ENCODE results near the gene ZBTB16.

ZBTB16 gene

DNA sequence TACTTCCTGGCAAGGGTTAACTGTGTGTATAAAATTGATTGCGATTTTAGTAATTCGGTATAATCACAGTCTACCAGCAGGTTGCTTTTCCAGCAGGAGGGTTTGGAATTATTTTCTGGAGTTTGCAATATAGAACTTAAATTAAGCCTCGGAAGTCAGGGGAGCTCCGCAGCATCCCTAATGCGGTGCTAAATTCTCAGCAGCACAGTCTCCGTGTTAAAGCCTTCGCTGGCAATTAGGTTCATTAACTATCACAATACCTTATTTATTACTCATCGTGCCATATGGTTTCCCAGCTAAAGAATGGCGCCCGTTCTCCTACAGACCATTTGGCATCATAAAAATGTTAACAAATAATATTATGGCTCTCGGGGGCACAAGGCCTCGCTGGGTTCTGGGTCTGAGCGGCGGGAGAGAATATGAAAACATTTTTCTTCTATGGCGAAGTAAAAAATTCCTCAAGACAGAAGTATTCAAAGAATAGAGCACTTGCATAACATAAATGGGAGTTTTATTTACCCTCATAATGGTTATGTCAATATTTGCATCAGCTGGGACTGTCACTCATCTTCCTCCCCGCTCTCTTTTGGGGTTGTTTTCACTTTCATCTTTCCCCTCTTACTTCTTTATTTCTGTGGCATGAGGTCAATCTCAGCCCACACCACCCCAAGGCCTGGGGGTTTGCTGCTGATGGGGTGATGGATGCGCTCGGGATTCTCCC is 28.1 kb upstream of the ZBTB16 start:
- TF ChIP-seq, protein P1, sequence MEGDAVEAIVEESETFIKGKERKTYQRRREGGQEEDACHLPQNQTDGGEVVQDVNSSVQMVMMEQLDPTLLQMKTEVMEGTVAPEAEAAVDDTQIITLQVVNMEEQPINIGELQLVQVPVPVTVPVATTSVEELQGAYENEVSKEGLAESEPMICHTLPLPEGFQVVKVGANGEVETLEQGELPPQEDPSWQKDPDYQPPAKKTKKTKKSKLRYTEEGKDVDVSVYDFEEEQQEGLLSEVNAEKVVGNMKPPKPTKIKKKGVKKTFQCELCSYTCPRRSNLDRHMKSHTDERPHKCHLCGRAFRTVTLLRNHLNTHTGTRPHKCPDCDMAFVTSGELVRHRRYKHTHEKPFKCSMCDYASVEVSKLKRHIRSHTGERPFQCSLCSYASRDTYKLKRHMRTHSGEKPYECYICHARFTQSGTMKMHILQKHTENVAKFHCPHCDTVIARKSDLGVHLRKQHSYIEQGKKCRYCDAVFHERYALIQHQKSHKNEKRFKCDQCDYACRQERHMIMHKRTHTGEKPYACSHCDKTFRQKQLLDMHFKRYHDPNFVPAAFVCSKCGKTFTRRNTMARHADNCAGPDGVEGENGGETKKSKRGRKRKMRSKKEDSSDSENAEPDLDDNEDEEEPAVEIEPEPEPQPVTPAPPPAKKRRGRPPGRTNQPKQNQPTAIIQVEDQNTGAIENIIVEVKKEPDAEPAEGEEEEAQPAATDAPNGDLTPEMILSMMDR (conservative IDR thresholded peaks at IDR 0.05; ENCODE audit: low read depth) = no peak
- ChIA-PET POLR2A (ENCODE audit: low non-redundant PET) (no interaction called here), CTCF (interaction anchor here (6.8 kb wide), 1 partner anchor 230 kb away, joined by 49 read pairs; no protein-coding TSS in a partner anchor)
- H3K27ac ChIP-seq = no peak overlapping the region
- no peak for DNase-seq (ENCODE audit: low spot score)

- no peak overlapping the region for H3K27ac ChIP-seq
- no peak for DNase-seq (ENCODE audit: low spot score)
- TF ChIP-seq, protein P1 (conservative IDR thresholded peaks at IDR 0.05; ENCODE audit: low read depth) = no peak
- POLR2A ChIA-PET (ENCODE audit: low non-redundant PET) = no interaction called here
- CTCF ChIA-PET = interaction anchor here (6.8 kb wide), 1 partner anchor 230 kb away, joined by 49 read pairs; no protein-coding TSS in a partner anchor
Measured at GRCh38 chr11:114031967-114032320, 27.6 kb upstream of the ZBTB16 start.

DNA sequence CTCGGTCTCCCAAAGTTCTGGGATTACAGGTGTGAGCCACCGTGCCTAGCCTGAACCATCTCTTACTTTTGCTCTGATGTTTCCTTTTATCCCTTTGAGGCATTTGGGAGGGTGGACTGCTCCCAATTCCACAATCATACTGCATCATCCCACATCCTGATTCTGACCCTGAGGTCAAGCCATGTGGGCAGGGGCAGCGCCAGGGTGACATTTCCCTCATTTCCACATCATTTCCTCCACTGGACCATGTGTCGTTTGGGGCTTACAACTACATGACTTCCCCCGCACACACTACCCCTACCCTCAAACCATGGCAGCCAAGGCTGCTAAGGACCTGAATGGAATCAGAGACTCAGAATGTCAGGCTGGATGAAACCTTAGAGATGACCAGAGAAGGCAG is 26.4 kb upstream of the ZBTB16 start:
- TF ChIP-seq, protein P1 (conservative IDR thresholded peaks at IDR 0.05; ENCODE audit: low read depth) = no peak
- DNase-seq (ENCODE audit: low spot score) = no peak
- CTCF ChIA-PET = interaction anchor here (0.7 to 1.1 kb wide), 2 partner anchors 228 to 1504 kb away, joined by 3 read pairs; no protein-coding TSS in a partner anchor
- H3K27ac ChIP-seq = no peak overlapping the region
- POLR2A ChIA-PET (ENCODE audit: low non-redundant PET) = no interaction called here

DNA sequence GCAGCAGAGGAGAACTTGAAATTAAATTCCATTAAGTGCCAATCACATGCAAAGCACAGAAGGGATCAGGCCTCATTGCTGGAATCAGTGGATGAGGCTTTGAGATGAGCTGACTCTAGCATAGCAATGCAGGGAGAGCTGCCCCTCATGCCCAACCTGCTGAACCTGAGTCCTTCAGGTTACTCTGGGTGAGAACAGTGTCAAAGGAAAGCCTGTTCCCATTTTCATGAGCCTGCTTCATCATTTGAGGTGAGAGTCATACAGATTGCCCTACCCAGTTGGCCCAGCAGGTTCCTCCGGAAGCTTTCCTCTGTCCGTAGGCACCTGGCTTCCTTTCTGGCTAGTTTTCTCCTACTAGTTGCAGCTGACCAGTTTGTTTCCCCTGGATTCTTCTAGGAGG is 25.9 kb upstream of the ZBTB16 start:
- POLR2A ChIA-PET (ENCODE audit: low non-redundant PET) = no interaction called here
- no peak overlapping the region for H3K27ac ChIP-seq
- DNase-seq (ENCODE audit: low spot score) = no peak
- CTCF ChIA-PET = interaction anchor here (0.7 to 7.8 kb wide), 2 partner anchors 228 to 1504 kb away, joined by 3 to 97 read pairs; no protein-coding TSS in a partner anchor
- TF ChIP-seq, protein P1 (conservative IDR thresholded peaks at IDR 0.05; ENCODE audit: low read depth) = no peak

- ChIA-PET POLR2A (ENCODE audit: low non-redundant PET) (no interaction called here), CTCF (interaction anchor here (0.6 to 7.8 kb wide), 5 partner anchors 10 to 227 kb away, joined by 3 to 97 read pairs (median 4); no protein-coding TSS in a partner anchor)
- H3K27ac ChIP-seq = no peak overlapping the region
- TF ChIP-seq, protein P1 (conservative IDR thresholded peaks at IDR 0.05; ENCODE audit: low read depth) = no peak
- DNase-seq (ENCODE audit: low spot score) = no peak
Measured at GRCh38 chr11:114034956-114035355, 24.6 kb upstream of the ZBTB16 start.

DNA sequence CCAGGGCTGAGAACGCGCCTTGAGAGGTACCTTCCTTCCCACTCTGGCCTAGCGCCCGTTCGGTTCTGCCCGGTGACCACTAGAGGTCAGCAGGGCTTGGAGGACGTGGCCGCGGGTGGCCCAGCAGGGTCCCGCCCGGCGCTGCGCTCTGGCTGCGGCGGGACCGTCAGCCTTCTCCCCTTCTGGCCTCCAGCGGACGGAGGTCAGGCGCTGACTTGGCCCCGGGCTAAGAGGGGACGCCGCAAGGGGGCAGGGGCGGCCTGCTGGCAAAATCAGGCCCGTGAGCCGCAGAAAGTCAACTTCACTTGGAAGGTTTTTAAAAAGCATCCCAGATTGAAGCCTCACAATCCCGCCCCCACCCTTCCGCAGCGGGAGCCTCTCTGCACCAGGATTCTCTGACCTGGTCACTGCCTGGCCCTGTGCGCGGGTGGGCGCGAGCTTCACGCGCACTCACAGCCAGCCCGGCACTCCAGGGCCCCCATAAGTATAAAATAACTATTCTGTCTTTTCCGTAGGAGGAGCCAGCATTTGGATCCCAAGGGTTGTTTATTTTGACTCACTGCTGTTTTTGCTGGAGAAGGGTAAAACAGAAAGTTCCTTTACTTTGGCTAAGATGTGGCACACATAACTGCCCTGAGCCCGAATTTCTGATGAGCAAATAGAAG is 23.2 kb upstream of the ZBTB16 start:
- ChIA-PET CTCF (interaction anchor here (0.5 to 7.8 kb wide), 13 partner anchors 8 to 816 kb away, joined by 3 to 97 read pairs (median 3); no protein-coding TSS in a partner anchor), POLR2A (ENCODE audit: low non-redundant PET) (no interaction called here)
- H3K27ac ChIP-seq = peak overlapping the region; percentile 78
- peak; percentile 70 for DNase-seq (ENCODE audit: low spot score)
- TF ChIP-seq, protein P1 (conservative IDR thresholded peaks at IDR 0.05; ENCODE audit: low read depth) = peak; percentile 94
